SK-N-MC (cell line): ENCODE measurements around the gene MYADML2.

ENCODE experiments used
- DNase-seq: peaks from one replicate; pipeline ENCODE4 v3.0.0-alpha.2; 2011; ENCODE audit warnings: low read depth, low spot score
- H3K27ac ChIP-seq: fragments of 200-600 bp; sonication (generic); 2 replicates; pipeline ENCODE4 v1.5.1; 2016; ENCODE audit warnings: mixed run types
- H3K36me3 ChIP-seq: fragments of 200-600 bp; sonication (generic); 2 replicates; pipeline ENCODE4 v1.6.1; 2017; ENCODE audit warnings: antibody characterized with exemption, low read length, mixed read lengths; ENCODE audit not compliant: insufficient read depth
- H3K4me3 ChIP-seq: fragments of 200-600 bp; sonication (generic); 2 replicates; pipeline ENCODE4 v1.5.1; 2016
- H3K9ac ChIP-seq: fragments of 200-600 bp; sonication (generic); 2 replicates; pipeline ENCODE4 v1.8.0; 2017; ENCODE audit warnings: mixed run types, mixed read lengths; ENCODE audit not compliant: insufficient read length
- H3K9me3 ChIP-seq: fragments of 200-600 bp; sonication (generic); 2 replicates; pipeline ENCODE4 v1.6.1; 2017; ENCODE audit warnings: low read depth, mild to moderate bottlenecking, antibody characterized with exemption, low read length, moderate library complexity, mixed read lengths
- EZH2 ChIP-seq: fragments of 200-600 bp; sonication (generic); IDR thresholded peaks from one replicate; pipeline ENCODE4 v1.6.1; 2017; ENCODE audit warnings: antibody characterized with exemption
- FOXP2 ChIP-seq: optimal IDR thresholded peaks from 2 replicates; pipeline ENCODE3; 2011; ENCODE audit warnings: mild to moderate bottlenecking, moderate library complexity; ENCODE audit not compliant: insufficient read depth; ENCODE audit errors: extremely low read length, control extremely low read depth
- POLR2AphosphoS5 ChIP-seq: IDR thresholded peaks from 2 replicates; pipeline ENCODE4 v1.6.1; 2012; ENCODE audit warnings: mild to moderate bottlenecking, low read depth, low read length, borderline replicate concordance

MYADML2 gene

DNA sequence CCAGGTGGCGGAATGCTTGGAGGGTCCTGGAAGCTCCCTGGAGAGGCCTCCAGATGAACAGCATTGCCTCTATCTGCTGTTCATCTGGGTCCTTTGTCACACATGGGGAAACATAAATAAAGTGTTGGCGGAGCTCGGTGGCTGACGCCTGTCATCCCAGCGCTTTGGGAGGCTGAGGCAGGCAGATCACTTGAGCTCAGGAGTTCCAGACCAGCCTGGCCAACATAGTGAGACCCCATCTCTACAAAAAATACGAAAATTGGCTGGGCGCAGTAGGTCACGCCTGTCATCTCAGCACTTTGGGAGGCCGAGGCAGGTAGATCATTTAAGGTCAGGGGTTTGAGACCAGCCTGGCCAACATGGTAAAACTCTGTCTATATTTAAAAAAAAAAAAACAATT is 2.2 kb downstream of the MYADML2 start:
- TF ChIP-seq EZH2, result no peak
- no peak for TF ChIP-seq POLR2AphosphoS5
- no peak for TF ChIP-seq FOXP2
- no peak overlapping the region for H3K4me3 ChIP-seq
- no peak for DNase-seq
- no peak overlapping the region for H3K27ac ChIP-seq
- no peak overlapping the region for H3K9ac ChIP-seq
- no peaks in the 10 kb centered on the region for H3K36me3 ChIP-seq
- no peaks in the 10 kb centered on the region for H3K9me3 ChIP-seq

DNA sequence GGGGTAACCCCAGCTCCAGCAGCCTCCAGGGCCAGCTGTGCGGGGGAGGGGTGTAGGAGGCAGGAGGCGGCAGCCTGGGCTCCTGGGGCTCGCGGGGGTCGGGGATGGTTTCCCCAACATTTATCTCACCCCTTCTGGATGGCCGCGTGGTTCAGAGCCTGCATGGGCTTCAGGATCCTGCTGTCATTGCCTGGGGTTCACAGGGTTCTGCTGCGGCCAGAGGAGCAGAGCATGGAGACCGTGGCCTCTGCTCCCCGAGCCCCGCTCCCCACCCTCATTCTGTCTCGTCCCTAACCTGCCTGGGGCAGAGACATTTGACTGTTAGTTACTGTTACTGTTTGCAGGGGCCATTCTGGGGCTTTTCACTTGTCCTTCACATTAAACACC is 4.9 kb downstream of the MYADML2 start:
- H3K4me3 ChIP-seq, result no peak overlapping the region

DNA sequence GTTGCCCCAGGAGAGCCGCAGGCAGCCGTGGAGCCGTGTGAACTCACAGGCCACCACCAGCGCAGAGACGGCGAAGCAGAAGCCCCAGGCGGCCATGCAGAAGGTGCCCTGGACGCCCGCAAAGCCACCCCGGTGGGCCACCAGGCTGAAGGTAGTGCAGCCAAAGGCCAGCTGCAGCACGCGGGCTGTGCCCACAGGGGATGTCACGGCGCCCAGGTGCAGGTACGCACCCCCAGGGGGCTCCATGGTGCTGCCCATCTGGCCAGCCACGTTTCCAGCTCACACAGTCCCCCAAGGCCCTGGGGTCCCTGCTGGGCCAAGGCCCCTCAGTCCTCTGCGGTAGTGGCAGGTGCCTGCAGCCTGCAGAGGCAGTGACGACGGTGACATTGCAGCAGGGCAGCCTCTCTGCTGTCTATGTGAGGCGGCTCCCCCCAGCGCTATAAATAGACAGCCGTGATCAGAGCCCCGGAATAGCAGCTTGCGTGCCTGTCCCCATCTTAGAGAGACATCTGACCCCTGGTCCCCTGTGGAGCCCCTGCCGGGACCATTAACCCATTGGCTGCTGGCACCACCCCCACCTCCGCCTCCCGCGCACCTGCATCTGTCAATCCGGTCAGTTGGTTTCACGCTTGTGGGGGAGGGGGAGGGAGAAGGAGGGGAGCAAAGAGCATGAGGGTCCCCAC is 5.4 kb downstream of the MYADML2 start:
- Histone ChIP-seq H3K9ac (no peak overlapping the region), H3K27ac (no peak overlapping the region), H3K9me3 (no peaks in the 10 kb centered on the region), H3K36me3 (no peaks in the 10 kb centered on the region), H3K4me3 (no peak overlapping the region)
- DNase-seq, result no peak
- TF ChIP-seq EZH2, result no peak
- TF ChIP-seq FOXP2, result no peak
- TF ChIP-seq POLR2AphosphoS5, result no peak

More for the DNA sequence above, 4.9 kb downstream of the MYADML2 start:
- no peak overlapping the region for H3K9ac ChIP-seq
- TF ChIP-seq FOXP2, result no peak
- no peak for TF ChIP-seq EZH2
- TF ChIP-seq POLR2AphosphoS5, result no peak
- H3K9me3 ChIP-seq, result no peaks in the 10 kb centered on the region
- no peak for DNase-seq
- H3K27ac ChIP-seq, result no peak overlapping the region
- no peaks in the 10 kb centered on the region for H3K36me3 ChIP-seq

DNA sequence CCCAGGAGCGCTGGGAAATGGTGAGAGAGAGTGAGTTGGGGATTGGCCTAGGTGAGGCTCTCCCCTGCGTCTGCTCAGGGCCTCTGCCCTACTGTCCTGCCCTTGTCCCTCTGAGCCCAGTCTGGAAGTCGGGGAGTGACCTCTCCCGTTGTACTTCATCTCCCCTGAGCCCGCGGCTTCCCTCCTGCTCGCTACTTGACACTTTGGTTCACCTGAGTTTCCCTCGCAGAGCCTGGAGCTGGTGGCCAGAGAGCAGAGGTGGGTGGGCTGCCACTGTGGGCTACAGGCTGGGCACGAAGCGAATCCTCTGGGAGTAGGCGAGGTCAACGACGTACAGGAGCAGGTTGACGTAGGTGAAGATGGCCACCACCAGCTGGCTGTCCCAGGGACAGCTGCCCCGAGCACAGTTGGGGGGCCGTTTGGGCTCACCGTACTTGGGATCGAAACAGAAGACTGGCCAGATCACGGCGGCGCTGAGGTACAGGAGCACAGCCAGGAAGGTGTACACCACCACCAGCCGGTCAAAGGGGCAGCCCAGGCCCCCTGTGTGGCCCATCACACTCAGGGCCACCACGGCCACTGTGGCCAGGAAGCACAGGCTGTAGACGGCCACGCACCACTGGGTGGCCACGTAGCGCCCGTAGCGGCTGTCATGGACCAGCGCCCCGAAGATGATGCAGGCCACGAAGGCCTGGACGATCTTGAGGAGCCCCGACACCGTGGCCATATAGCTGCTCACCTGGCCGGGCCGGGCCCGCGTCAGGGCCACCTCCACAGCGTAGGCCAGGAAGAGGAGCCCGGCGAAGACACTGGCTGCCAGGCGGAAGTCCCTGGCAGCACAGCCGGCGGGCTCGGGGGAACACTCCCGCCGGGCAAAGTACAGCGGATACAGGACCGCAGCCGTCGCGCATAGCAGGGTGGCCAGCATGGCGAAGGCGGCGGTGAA is 6.2 kb downstream of the MYADML2 start:
- TF ChIP-seq POLR2AphosphoS5, result no peak
- no peak for DNase-seq
- no peaks in the 10 kb centered on the region for H3K9me3 ChIP-seq
- no peak overlapping the region for H3K27ac ChIP-seq
- no peak overlapping the region for H3K9ac ChIP-seq
- H3K4me3 ChIP-seq, result no peak overlapping the region
- no peaks in the 10 kb centered on the region; the same call in 1 of the 2 replicates for H3K36me3 ChIP-seq

DNA sequence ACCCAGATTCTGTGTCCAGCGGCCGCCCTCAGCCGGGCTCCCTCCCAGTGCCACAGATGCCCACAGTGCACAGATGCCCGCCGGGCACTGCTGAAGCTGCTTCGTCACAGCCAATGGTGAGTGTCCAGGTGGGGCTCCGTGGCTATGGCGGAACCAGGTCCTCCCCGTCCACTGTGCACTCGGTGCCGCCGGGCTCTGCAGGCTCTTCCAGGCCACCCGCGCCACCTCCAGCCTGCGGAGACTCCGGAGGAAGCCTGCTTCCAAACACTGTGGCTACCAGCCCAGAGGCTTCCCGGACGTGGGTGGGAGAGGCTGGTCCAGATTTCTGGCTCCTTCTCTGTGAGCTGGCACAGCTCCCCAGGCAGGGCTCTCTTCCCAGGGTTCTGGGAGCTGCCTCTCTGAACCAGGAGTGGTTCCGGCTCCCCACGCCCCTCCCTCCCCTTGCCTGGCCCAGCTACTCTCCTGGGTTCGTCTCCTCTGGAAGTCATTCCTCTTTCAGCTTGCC is 7.1 kb downstream of the MYADML2 start:
- no peak overlapping the region for H3K9ac ChIP-seq
- TF ChIP-seq FOXP2 (no peak), EZH2 (no peak), POLR2AphosphoS5 (no peak)
- H3K4me3 ChIP-seq, result no peak overlapping the region
- no peak overlapping the region for H3K27ac ChIP-seq
- DNase-seq, result no peak
- peaks cover 5% of the 10 kb centered on the region; the same call in 1 of the 2 replicates for H3K36me3 ChIP-seq
- H3K9me3 ChIP-seq, result no peaks in the 10 kb centered on the region

DNA sequence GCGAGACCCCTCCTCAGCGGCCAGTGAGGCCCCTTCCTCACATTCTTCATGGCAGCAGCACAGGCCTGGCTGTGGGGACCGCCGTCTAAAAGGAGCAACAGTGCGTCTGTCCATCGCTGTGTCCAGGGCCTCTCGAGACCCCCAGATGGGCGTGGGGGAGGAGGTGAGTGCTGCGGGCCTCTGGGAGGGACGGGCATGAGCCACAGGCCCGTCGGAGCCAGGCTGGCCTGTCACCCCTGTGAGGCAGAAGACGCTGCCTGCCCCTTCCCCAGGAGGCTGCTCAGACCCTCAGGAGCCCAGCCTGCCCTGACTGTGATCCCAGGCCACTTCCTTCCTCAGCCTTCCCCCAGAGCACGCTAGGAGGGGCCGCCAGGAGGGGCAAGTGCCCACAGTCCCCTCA is 7.8 kb downstream of the MYADML2 start:
- DNase-seq, result no peak
- TF ChIP-seq EZH2 (no peak), POLR2AphosphoS5 (no peak), FOXP2 (no peak)
- Histone ChIP-seq H3K9ac (no peak overlapping the region), H3K27ac (no peak overlapping the region), H3K4me3 (no peak overlapping the region), H3K36me3 (peaks cover 5% of the 10 kb centered on the region; the same call in 1 of the 2 replicates), H3K9me3 (no peaks in the 10 kb centered on the region)

DNA sequence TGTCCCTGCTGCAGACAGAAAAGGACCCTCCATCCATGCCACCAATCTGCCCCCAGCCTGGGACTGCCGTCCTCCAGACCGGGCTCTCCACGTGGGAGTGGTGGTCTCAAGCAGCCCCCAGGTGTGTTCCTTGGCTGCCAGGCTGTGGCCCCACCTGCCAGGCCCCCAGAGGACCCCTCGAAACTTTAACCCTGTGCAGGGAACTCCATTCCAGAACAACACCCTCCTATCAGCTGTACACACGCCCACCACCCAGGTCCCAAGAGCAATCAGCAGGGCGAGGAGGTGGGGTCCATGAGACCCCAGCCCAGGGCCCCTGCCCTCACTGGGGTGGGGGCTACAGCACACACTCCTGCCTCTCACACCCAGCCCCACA is 11.3 kb downstream of the MYADML2 start:
- H3K9me3 ChIP-seq, result no peaks in the 10 kb centered on the region
- no peak for DNase-seq
- TF ChIP-seq FOXP2 (no peak), POLR2AphosphoS5 (no peak), EZH2 (no peak)
- H3K36me3 ChIP-seq, result peaks cover 5% of the 10 kb centered on the region; the same call in 1 of the 2 replicates
- H3K27ac ChIP-seq, result no peak overlapping the region
- peak overlapping the region; percentile 47 for H3K9ac ChIP-seq
- H3K4me3 ChIP-seq, result peak overlapping the region; percentile 95
